ENCODE results near the gene KCNIP4.

- TF ChIP-seq, protein P1, sequence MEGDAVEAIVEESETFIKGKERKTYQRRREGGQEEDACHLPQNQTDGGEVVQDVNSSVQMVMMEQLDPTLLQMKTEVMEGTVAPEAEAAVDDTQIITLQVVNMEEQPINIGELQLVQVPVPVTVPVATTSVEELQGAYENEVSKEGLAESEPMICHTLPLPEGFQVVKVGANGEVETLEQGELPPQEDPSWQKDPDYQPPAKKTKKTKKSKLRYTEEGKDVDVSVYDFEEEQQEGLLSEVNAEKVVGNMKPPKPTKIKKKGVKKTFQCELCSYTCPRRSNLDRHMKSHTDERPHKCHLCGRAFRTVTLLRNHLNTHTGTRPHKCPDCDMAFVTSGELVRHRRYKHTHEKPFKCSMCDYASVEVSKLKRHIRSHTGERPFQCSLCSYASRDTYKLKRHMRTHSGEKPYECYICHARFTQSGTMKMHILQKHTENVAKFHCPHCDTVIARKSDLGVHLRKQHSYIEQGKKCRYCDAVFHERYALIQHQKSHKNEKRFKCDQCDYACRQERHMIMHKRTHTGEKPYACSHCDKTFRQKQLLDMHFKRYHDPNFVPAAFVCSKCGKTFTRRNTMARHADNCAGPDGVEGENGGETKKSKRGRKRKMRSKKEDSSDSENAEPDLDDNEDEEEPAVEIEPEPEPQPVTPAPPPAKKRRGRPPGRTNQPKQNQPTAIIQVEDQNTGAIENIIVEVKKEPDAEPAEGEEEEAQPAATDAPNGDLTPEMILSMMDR (IDR thresholded peaks at IDR 0.05), result no peak
- TF ChIP-seq POLR2A (IDR thresholded peaks at IDR 0.05; ENCODE audit: low read depth), result no peak
- TF ChIP-seq POLR2AphosphoS5 (IDR thresholded peaks at IDR 0.05), result no peak
- TF ChIP-seq EP300 (IDR thresholded peaks at IDR 0.05), result no peak
These were observed 12.2 kb upstream of the KCNIP4 start for GRCh38 chr4:21960793-21961192.

All from esophagus muscularis mucosa (tissue), 4 donors.